ENCODE data around the gene CD80.

DNA sequence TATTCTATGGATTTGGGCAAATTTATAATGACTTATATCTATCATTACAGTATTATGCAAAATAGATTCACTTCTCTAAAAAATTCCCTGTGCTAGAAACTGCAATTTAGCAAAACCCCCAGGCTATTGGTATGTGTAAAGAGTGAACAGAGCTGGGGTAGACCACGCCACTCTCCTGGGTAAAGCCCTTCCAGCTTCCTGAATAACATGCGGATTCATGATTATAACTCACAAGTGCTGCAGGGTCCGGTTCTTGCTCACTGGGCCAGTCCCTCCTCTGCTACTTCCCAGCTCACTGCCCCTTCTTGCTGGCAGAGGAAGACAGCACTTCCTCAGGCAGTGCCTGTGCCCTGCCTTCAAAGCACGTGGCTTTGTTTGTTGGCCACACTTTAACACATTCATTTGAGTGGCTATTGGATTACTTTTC lies 4.1 kb downstream of the CD80 start:
- TF ChIP-seq, protein P1, sequence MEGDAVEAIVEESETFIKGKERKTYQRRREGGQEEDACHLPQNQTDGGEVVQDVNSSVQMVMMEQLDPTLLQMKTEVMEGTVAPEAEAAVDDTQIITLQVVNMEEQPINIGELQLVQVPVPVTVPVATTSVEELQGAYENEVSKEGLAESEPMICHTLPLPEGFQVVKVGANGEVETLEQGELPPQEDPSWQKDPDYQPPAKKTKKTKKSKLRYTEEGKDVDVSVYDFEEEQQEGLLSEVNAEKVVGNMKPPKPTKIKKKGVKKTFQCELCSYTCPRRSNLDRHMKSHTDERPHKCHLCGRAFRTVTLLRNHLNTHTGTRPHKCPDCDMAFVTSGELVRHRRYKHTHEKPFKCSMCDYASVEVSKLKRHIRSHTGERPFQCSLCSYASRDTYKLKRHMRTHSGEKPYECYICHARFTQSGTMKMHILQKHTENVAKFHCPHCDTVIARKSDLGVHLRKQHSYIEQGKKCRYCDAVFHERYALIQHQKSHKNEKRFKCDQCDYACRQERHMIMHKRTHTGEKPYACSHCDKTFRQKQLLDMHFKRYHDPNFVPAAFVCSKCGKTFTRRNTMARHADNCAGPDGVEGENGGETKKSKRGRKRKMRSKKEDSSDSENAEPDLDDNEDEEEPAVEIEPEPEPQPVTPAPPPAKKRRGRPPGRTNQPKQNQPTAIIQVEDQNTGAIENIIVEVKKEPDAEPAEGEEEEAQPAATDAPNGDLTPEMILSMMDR (IDR thresholded peaks at IDR 0.05), result no peak
- no peak for TF ChIP-seq POLR2A (IDR thresholded peaks at IDR 0.05)

Data from ovary (tissue), 3 donors.